Duodenal mucosa (tissue), 2 donors: ENCODE results near the gene MRPS12.

ENCODE experiments used
- H3K27ac ChIP-seq: one replicate; pipeline ENCODE4 v1.7.0; 2013; ENCODE audit warnings: low read depth, low read length
- H3K27me3 ChIP-seq, 2 donors: one replicate each; pipeline ENCODE4 v1.7.0; 2013; ENCODE audit warnings: low read length in 2 of 2, control low read depth in 1 of 2; ENCODE audit not compliant: insufficient read depth in 2 of 2, control insufficient read depth in 1 of 2
- H3K36me3 ChIP-seq, 2 donors: one replicate each; pipeline ENCODE4 v1.7.0; 2013; ENCODE audit warnings: low read length in 2 of 2, control low read depth in 1 of 2; ENCODE audit not compliant: insufficient read depth in 2 of 2, control insufficient read depth in 1 of 2
- H3K4me1 ChIP-seq, 2 donors: one replicate each; pipeline ENCODE4 v1.7.0; 2013; ENCODE audit warnings: low read length in 2 of 2, control low read depth in 1 of 2; ENCODE audit not compliant: insufficient read depth in 2 of 2, control insufficient read depth in 1 of 2
- H3K4me3 ChIP-seq, 2 donors: one replicate each; pipeline ENCODE4 v1.7.0; 2013; ENCODE audit warnings: low read length in 2 of 2, low read depth in 1 of 2
- H3K9ac ChIP-seq, 2 donors: one replicate each; pipeline ENCODE4 v1.7.0; 2013; ENCODE audit warnings: low read length in 2 of 2, low read depth in 1 of 2
- H3K9me3 ChIP-seq, 2 donors: one replicate each; pipeline ENCODE4 v1.7.0; 2013; ENCODE audit warnings: low read length in 2 of 2, control low read depth in 1 of 2; ENCODE audit not compliant: control insufficient read depth in 1 of 2

Gene MRPS12

GRCh38 chr19:38898788-38899446 is 31.8 kb upstream of the MRPS12 start:
- H3K27me3 ChIP-seq = no peaks in the 10 kb centered on the region
- H3K4me1 ChIP-seq = peaks cover 18 to 19% of the 10 kb centered on the region in 2 donors
- H3K36me3 ChIP-seq = peaks cover 0 to 4% of the 10 kb centered on the region in 2 donors
- H3K27ac ChIP-seq = peak overlapping the region; percentile 74
- no peaks in the 10 kb centered on the region for H3K9me3 ChIP-seq
- peak overlapping the region; percentile 95 for H3K9ac ChIP-seq
- peak overlapping the region; percentile 94 to 95 for H3K4me3 ChIP-seq

GRCh38 chr19:38899447-38900201 is 31.1 kb upstream of the MRPS12 start, which contains the start of the genes NFKBIB and SIRT2:
TSS of gene NFKBIB (plus strand) at chr19:38899969. CDS start at chr19:38900033, 64 bp downstream.
TSS of gene SIRT2 (minus strand) at chr19:38899618. CDS start at chr19:38899521, 97 bp downstream.
- Histone ChIP-seq H3K9me3 (no peaks in the 10 kb centered on the region), H3K27ac (peak within 1 kb of the TSS; percentile 74), H3K36me3 (peaks cover 0 to 8% of the 10 kb centered on the region in 2 donors), H3K9ac (peak within 1 kb of the TSS; percentile 95), H3K4me1 (peaks cover 18 to 19% of the 10 kb centered on the region in 2 donors), H3K4me3 (peak within 1 kb of the TSS; percentile 94 to 95), H3K27me3 (no peaks in the 10 kb centered on the region)

- H3K27me3 ChIP-seq = no peaks in the 10 kb centered on the region
- peaks cover 18 to 19% of the 10 kb centered on the region in 2 donors for H3K4me1 ChIP-seq
- H3K36me3 ChIP-seq = peaks cover 0 to 12% of the 10 kb centered on the region in 2 donors
- peak overlapping the region; percentile 56 to 73 for H3K9ac ChIP-seq
- H3K9me3 ChIP-seq = no peaks in the 10 kb centered on the region
- H3K4me3 ChIP-seq = peak overlapping the region; percentile 71 to 89
- peak overlapping the region; percentile 71 for H3K27ac ChIP-seq
Observed at GRCh38 chr19:38900202-38900629, 30.5 kb upstream of the MRPS12 start.

- Histone ChIP-seq H3K9me3 (no peaks in the 10 kb centered on the region), H3K4me1 (peaks cover 18 to 19% of the 10 kb centered on the region in 2 donors), H3K27ac (no peak overlapping the region), H3K4me3 (peak overlapping the region; percentile 71 to 89), H3K36me3 (peaks cover 0 to 16% of the 10 kb centered on the region in 2 donors), H3K9ac (peak overlapping the region; percentile 56 to 73), H3K27me3 (no peaks in the 10 kb centered on the region)
Observed at GRCh38 chr19:38900743-38901190, 30.0 kb upstream of the MRPS12 start.

GRCh38 chr19:38901683-38902082 is 29.1 kb upstream of the MRPS12 start:
- Histone ChIP-seq H3K27ac (no peak overlapping the region), H3K4me3 (no peak overlapping the region)

GRCh38 chr19:38904581-38905539 is 25.9 kb upstream of the MRPS12 start:
- peaks cover 2 to 39% of the 10 kb centered on the region in 2 donors for H3K36me3 ChIP-seq
- no peak overlapping the region for H3K27ac ChIP-seq
- peaks cover 6 to 8% of the 10 kb centered on the region in 2 donors for H3K4me1 ChIP-seq

More at GRCh38 chr19:38901683-38902082, 29.1 kb upstream of the MRPS12 start:
- Histone ChIP-seq H3K9me3 (no peaks in the 10 kb centered on the region), H3K36me3 (peaks cover 0 to 19% of the 10 kb centered on the region in 2 donors), H3K9ac (no peak overlapping the region), H3K4me1 (peaks cover 18 to 19% of the 10 kb centered on the region in 2 donors), H3K27me3 (no peaks in the 10 kb centered on the region)

GRCh38 chr19:38905620-38906019 is 25.1 kb upstream of the MRPS12 start:
- no peak overlapping the region for H3K9ac ChIP-seq
- no peaks in the 10 kb centered on the region for H3K27me3 ChIP-seq
- no peak overlapping the region for H3K4me3 ChIP-seq
- peaks cover 4% of the 10 kb centered on the region in 2 donors for H3K4me1 ChIP-seq
- H3K27ac ChIP-seq = no peak overlapping the region
- no peaks in the 10 kb centered on the region for H3K9me3 ChIP-seq
- H3K36me3 ChIP-seq = peaks cover 2 to 39% of the 10 kb centered on the region in 2 donors

More at GRCh38 chr19:38904581-38905539, 25.9 kb upstream of the MRPS12 start:
- Histone ChIP-seq H3K9me3 (no peaks in the 10 kb centered on the region), H3K9ac (no peak overlapping the region), H3K27me3 (no peaks in the 10 kb centered on the region), H3K4me3 (no peak overlapping the region)

GRCh38 chr19:38907227-38907626 is 23.5 kb upstream of the MRPS12 start:
- Histone ChIP-seq H3K27me3 (no peaks in the 10 kb centered on the region), H3K9me3 (no peaks in the 10 kb centered on the region), H3K9ac (no peak overlapping the region), H3K4me1 (no peaks in the 10 kb centered on the region), H3K27ac (no peak overlapping the region), H3K36me3 (peaks cover 2 to 39% of the 10 kb centered on the region in 2 donors), H3K4me3 (no peak overlapping the region)

GRCh38 chr19:38907670-38908069 is 23.1 kb upstream of the MRPS12 start:
- Histone ChIP-seq H3K4me3 (no peak overlapping the region), H3K9ac (no peak overlapping the region), H3K27ac (no peak overlapping the region), H3K36me3 (peaks cover 2 to 39% of the 10 kb centered on the region in 2 donors), H3K4me1 (no peaks in the 10 kb centered on the region), H3K9me3 (no peaks in the 10 kb centered on the region), H3K27me3 (no peaks in the 10 kb centered on the region)
